Pancreas (tissue), 10 donors: ENCODE measurements around the gene CD4. TPM values are rescaled to one million over a fixed set of nuclear protein-coding genes. Genes with fewer than 3 reads are reported as not detected.
A peak's percentile ranks its signal among the peaks of the same experiment; 100 is the strongest.

Source experiments
- ATAC-seq, 4 donors: fragments of 200-7000 bp; cut with Tn5 transposase; one replicate each; pipeline versions ENCODE4 v1.8.0 to v1.9.1; 2020; ENCODE audit warnings: mild to moderate bottlenecking in 4 of 4, moderate library complexity in 4 of 4
- DNase-seq, 6 donors: peaks; one replicate each; pipeline ENCODE4 v3.0.0-alpha.2; 2020
- FAIRE-seq: peaks from 2 replicates; lab custom pipeline; 2012; peaks lifted over from hg19 to GRCh38; lab: Jason Lieb, UNC
- H3K27ac ChIP-seq, 4 donors: fragments of 200-600 bp; sonication (generic); 1 replicate in 3 of 4; 2 replicates in 1 of 4; pipeline versions ENCODE4 v1.5.0 to v1.8.0; 2020
- H3K27me3 ChIP-seq, 4 donors: fragments of 200-600 bp; one replicate each; pipeline ENCODE4 v1.8.0; 2021
- H3K36me3 ChIP-seq, 3 donors: fragments of 200-600 bp; sonication (generic) in 1 of 3; one replicate each; pipeline versions ENCODE4 v1.5.0 to v1.8.0; 2020 to 2021
- H3K4me1 ChIP-seq, 3 donors: fragments of 200-600 bp; one replicate each; pipeline ENCODE4 v1.8.0; 2021
- H3K4me3 ChIP-seq, 4 donors: fragments of 200-600 bp; sonication (generic) in 2 of 4; one replicate each; pipeline versions ENCODE4 v1.5.0 to v1.8.0; 2020 to 2021
- H3K9me3 ChIP-seq, 4 donors: fragments of 200-600 bp; one replicate each; pipeline ENCODE4 v1.8.0; 2021
- CTCF ChIP-seq, 4 donors: fragments of 200-600 bp; sonication (generic) in 3 of 4; IDR thresholded peaks; one replicate each; pipeline versions ENCODE4 v1.5.0 to v1.8.0; 2021; ENCODE audit warnings: antibody characterized with exemption in 4 of 4
- WGBS, 2 donors: extraction: QIAGEN DNeasy Blood & Tissue Kit; methylation state at CpG; one replicate each; pipeline ENCODE4 v1.1.7; 2013; 5-methylcytosine and 5-hydroxymethylcytosine counted together
- intact Hi-C, 3 donors: fragments of 100-400 bp; cut with DNase I; formaldehyde crosslinking; loops; one replicate each; pipeline versions ENCODE4 v1.11.1 to v1.14.2; 2022
- polyA plus RNA-seq, 2 donors: library from polyadenylated mRNA; stranded (reverse); fragments of 200-250 nt; gene quantifications; one replicate each; pipeline ENCODE4 v1.2.3, GENCODE V29; 2013
- total RNA-seq, 6 donors: library from RNA; stranded (reverse); fragmentation: NEBNext Ultra II Directional in 4 of 6; extraction: Animal tissue kit (Norgen Biotek cat#: 25700) in 4 of 6; gene quantifications; one replicate each; pipeline versions ENCODE4 v1.2.1 to v1.2.4, GENCODE V29; 2021 to 2023
- donor health status: healthy with polysubstance abuse.
- donor health status: DM: no; HTN: no; CAD: no; lungs with moderate emphysema.
- donor health status: DM: no; HTN: no; CAD: no.
- donor health status: control.
- donor health status: control.
- donor health status: Bipolar disorder and iron deficiency.
- donor health status: DM: yes; HTN: yes; CAD: no.
- donor health status: DM: no; HTN: no; CAD: no.
- donor health status: DM: no; HTN: no; CAD: no.
- donor health status: DM: yes; HTN: yes; CAD: no.

The CD4 gene
- total and polyA plus RNA-seq, 8 donors = 1.2 to 19.9 (median 2.1) TPM

DNA sequence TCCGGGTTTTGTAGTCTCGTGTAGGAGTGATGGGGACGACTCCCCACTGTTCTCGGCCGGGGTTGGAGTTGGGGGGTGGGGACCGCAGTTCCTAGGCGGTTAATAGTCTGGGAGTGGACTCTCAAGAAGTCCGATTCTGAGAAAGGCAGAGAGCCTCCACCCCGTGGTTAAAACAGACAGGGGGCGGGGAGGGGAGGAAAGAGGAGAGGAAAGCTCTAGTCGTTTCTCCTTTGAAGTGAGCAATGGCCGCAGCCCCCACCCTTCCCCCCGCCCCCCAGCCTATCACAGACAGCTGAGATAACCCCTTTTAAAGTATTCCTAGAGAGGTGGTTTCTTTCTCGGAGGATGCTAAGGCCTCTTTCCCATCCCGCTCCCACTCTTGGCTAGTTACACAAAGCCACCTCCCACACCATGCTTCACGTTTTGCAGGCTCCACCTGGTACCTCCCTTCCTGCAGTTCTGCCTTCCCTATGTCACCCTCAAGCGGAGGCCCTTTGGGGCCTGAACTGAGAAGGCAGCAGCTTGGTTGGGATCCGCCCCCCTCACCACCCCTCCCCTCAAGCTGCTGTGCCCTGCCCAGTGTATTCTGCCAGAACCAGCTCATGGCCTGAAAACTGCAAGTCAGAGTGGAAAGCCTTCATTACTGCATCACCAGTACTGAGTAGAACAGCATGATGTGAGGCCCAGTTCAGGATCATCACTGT is 63.5 kb downstream of the CD4 start:
- ATAC-seq = no peak
- no peaks in the 10 kb centered on the region for H3K27me3 ChIP-seq
- WGBS, 2 donors = 2 to 4% methylated on average over 17 to 18 of the region's 18 CpGs
- intact Hi-C loops = no loop called here
- no peak for FAIRE-seq
- H3K4me3 ChIP-seq = peak overlapping the region; percentile 19 to 53 (median 36)
- peaks cover 3 to 13% (median 6%) of the 10 kb centered on the region in 3 donors for H3K36me3 ChIP-seq
- H3K27ac ChIP-seq = peak overlapping the region in 2 of 4 donors; percentile 5 to 87
- TF ChIP-seq CTCF (IDR thresholded peaks at IDR 0.05) = no peak
- no peaks in the 10 kb centered on the region for H3K9me3 ChIP-seq
- peaks cover 0 to 10% (median 7%) of the 10 kb centered on the region in 3 donors for H3K4me1 ChIP-seq
- peak in 2 of 6 donors; percentile 44 to 52 for DNase-seq

GRCh38 chr12:6853626-6854025 is 64.3 kb downstream of the CD4 start:
- TF ChIP-seq CTCF (IDR thresholded peaks at IDR 0.05) = no peak

DNA sequence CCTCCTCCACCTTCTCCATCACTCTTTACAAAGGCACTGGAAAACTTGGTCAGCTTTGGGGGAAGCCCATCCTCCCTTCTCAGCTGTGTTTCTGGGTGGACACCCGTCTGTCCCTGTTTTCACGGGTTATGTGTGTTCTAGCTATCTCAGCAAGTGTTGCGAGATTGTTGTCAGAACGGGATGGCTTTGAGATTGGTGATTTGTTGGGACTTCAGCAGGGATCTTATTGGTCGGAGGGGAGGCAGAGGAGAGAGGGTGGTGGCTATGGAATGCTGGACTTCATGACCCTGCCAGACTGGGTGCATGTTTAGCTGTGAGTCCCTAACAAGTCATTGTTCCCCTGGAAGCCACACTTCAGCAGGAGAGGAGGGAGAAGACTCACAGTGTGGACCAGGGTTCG is 64.7 kb downstream of the CD4 start:
- H3K36me3 ChIP-seq = peaks cover 3 to 26% (median 12%) of the 10 kb centered on the region in 3 donors
- no peak overlapping the region for H3K4me3 ChIP-seq
- 58 to 65% methylated on average over 6 of the region's 6 CpGs for WGBS, 2 donors
- peaks cover 0 to 10% (median 7%) of the 10 kb centered on the region in 3 donors for H3K4me1 ChIP-seq
- no peak for ATAC-seq
- no peak for DNase-seq
- intact Hi-C loops = no loop called here
- no peak for FAIRE-seq
- H3K9me3 ChIP-seq = no peaks in the 10 kb centered on the region
- TF ChIP-seq CTCF (IDR thresholded peaks at IDR 0.05) = no peak
- H3K27me3 ChIP-seq = no peaks in the 10 kb centered on the region
- H3K27ac ChIP-seq = no peak overlapping the region

More at GRCh38 chr12:6853626-6854025, 64.3 kb downstream of the CD4 start:
- ATAC-seq (no peak), FAIRE-seq (no peak), DNase-seq (no peak)
- intact Hi-C loops = no loop called here
- H3K9me3 ChIP-seq = no peaks in the 10 kb centered on the region
- WGBS, 2 donors = 47 to 48% methylated on average over 1 of the region's 1 CpG
- no peak overlapping the region for H3K4me3 ChIP-seq
- peaks cover 3 to 21% (median 10%) of the 10 kb centered on the region in 3 donors for H3K36me3 ChIP-seq
- H3K27me3 ChIP-seq = no peaks in the 10 kb centered on the region
- no peak overlapping the region for H3K27ac ChIP-seq
- peaks cover 0 to 10% (median 7%) of the 10 kb centered on the region in 3 donors for H3K4me1 ChIP-seq

DNA sequence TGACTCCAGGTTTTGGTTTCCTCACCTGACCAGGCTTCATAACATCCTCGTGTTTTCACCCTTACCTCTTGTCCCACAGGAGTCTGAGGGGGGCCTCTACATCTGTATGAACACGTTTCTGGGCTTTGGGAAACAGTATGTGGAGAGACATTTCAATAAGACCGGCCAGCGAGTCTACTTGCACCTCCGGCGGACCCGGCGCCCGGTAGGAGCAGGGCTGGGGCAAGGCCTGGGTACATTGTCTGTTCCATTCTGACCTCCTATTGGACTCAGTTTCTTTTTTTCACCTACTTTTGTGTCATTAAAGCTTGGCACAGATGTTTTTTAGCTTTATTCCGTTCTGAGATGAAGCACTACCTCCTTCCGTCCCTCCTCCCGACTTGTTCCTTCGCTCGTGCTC is 66.0 kb downstream of the CD4 start:
- no peak overlapping the region for H3K4me3 ChIP-seq
- TF ChIP-seq CTCF (IDR thresholded peaks at IDR 0.05) = no peak
- no peaks in the 10 kb centered on the region for H3K27me3 ChIP-seq
- 88 to 92% methylated on average over 14 of the region's 14 CpGs for WGBS, 2 donors
- H3K9me3 ChIP-seq = no peaks in the 10 kb centered on the region
- DNase-seq (no peak), FAIRE-seq (no peak), ATAC-seq (no peak)
- H3K36me3 ChIP-seq = peaks cover 3 to 30% (median 12%) of the 10 kb centered on the region in 3 donors
- H3K27ac ChIP-seq = no peak overlapping the region
- peaks cover 0 to 10% (median 7%) of the 10 kb centered on the region in 3 donors for H3K4me1 ChIP-seq
- intact Hi-C loops = no loop called here

DNA sequence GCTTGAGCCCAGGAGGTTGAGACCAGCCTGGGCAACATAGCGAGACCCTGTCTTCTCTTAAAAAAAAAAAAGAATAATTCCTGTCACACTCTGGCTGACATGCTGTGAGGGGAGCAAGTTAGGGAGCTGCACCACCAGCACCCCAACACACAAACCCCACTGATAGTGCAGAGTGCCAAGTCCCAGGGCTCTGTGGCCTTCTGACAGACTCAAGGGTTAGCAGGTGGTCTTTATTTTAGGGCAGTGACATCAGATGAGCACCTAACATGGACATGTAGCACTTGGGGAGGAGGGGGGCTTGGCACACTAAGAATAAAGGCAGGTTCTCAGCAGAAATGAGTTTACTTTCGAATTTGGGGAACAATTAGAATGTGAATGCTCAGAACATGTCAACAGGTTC is 69.5 kb downstream of the CD4 start:
- Histone ChIP-seq H3K4me1 (no peaks in the 10 kb centered on the region), H3K9me3 (no peaks in the 10 kb centered on the region), H3K36me3 (peaks cover 3 to 30% (median 25%) of the 10 kb centered on the region in 3 donors), H3K4me3 (no peak overlapping the region), H3K27ac (no peak overlapping the region), H3K27me3 (no peaks in the 10 kb centered on the region)
- no peak for TF ChIP-seq CTCF (IDR thresholded peaks at IDR 0.05)
- peak in 1 of 6 donors; percentile 8 for DNase-seq
- 92% methylated on average over 2 of the region's 2 CpGs for WGBS, 2 donors
- FAIRE-seq = no peak
- ATAC-seq = no peak
- intact Hi-C loops = no loop called here
